Large intestine (tissue), 3 donors: ENCODE results near the gene SEMA3A. TPM values are rescaled to one million over a fixed set of nuclear protein-coding genes. Genes with fewer than 3 reads are reported as not detected.
A peak's percentile ranks its signal among the peaks of the same experiment; 100 is the strongest.
"Not testable (repeated sequence)": the region's sequence is repeated elsewhere in the genome, so short reads cannot be mapped to it uniquely, and the experiment has no call there.

Source experiments
- DNase-seq, 2 donors: peaks; one replicate each; pipeline versions ENCODE4 v3.0.0 to v3.0.0-alpha.2; 2013
- H3K27ac ChIP-seq: one replicate; pipeline ENCODE4 v1.5.1; 2013; ENCODE audit warnings: low read length
- H3K27me3 ChIP-seq: 2 replicates; pipeline ENCODE4 v1.6.1; 2013; ENCODE audit warnings: low read length; ENCODE audit not compliant: control insufficient read depth, insufficient read depth
- H3K36me3 ChIP-seq: 2 replicates; pipeline ENCODE4 v1.6.1; 2013; ENCODE audit warnings: low read length; ENCODE audit not compliant: control insufficient read depth, insufficient read depth
- H3K4me1 ChIP-seq: one replicate; pipeline ENCODE4 v1.6.1; 2013; ENCODE audit warnings: low read length; ENCODE audit not compliant: control insufficient read depth, insufficient read depth
- H3K4me3 ChIP-seq: one replicate; pipeline ENCODE4 v1.5.1; 2013; ENCODE audit warnings: low read length
- H3K9me3 ChIP-seq: one replicate; pipeline ENCODE4 v1.6.1; 2013; ENCODE audit warnings: mild to moderate bottlenecking, low read depth, low read length, moderate library complexity; ENCODE audit not compliant: control insufficient read depth
- WGBS: methylation state at CpG from one replicate; pipeline ENCODE4 v1.1.5; 2013; ENCODE audit warnings: low lambda C conversion rate; ENCODE audit not compliant: insufficient coverage; 5-methylcytosine and 5-hydroxymethylcytosine counted together
- polyA plus RNA-seq: library from polyadenylated mRNA; unstranded; fragments of 120-200 nt; gene quantifications from one replicate; pipeline ENCODE4 v1.2.1, GENCODE V29; 2013

The SEMA3A gene
- polyA plus RNA-seq, 1 donor: 11.7 TPM

DNA sequence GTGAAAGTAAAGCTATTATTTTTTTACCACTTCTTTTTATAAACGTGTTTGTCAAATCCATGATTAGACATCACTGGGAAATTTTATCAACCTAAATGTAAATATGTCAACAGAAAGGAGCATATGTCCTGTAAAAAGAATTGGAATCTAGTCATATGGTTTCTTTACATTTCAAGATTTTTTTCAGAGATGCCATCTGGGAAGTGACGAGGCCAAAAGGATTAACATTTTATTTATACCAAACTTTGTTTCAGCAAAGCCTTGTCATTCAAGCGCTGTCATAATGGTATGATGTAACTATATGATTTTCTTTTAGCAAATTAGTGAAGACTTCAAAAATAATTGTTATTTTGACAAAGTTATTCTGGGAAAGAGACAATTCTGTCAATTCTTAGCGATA is 117.3 kb downstream of the SEMA3A start:
- WGBS: 86% methylated on average over 4 of the region's 4 CpGs

DNA sequence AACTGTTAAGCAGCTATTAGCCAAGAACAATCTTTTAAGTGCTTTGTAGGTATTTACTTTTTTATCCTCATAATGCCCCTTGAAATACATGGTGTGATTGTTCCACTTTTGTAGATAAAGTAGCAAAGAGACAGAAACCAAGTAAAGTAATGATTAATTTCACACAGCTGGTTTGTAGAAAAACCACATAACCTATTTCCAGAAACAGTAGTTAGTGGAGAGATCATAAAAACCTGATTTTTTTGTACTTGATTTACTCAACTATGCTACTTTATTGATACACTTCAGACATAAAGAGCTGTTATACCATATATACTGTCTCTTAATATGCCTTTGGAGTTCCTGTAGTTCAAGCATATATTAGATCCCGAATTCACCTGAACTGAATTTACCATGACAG is 118.4 kb downstream of the SEMA3A start:
- Histone ChIP-seq H3K4me1 (no peaks in the 10 kb centered on the region), H3K4me3 (no peak overlapping the region), H3K27me3 (no peaks in the 10 kb centered on the region), H3K36me3 (no peaks in the 10 kb centered on the region), H3K27ac (no peak overlapping the region), H3K9me3 (no peaks in the 10 kb centered on the region)
- no peak for DNase-seq
- no CpG with 5 or more reads among the region's 1 CpG for WGBS

More for the DNA sequence above, 117.3 kb downstream of the SEMA3A start:
- H3K4me3 ChIP-seq: no peak overlapping the region
- no peak overlapping the region for H3K27ac ChIP-seq
- no peaks in the 10 kb centered on the region for H3K9me3 ChIP-seq
- H3K27me3 ChIP-seq: no peaks in the 10 kb centered on the region
- DNase-seq: no peak
- H3K4me1 ChIP-seq: no peaks in the 10 kb centered on the region
- no peaks in the 10 kb centered on the region for H3K36me3 ChIP-seq

GRCh38 chr7:84073186-84073875 is 121.3 kb downstream of the SEMA3A start:
- Histone ChIP-seq H3K9me3 (no peaks in the 10 kb centered on the region), H3K4me3 (no peak overlapping the region), H3K27ac (no peak overlapping the region), H3K36me3 (no peaks in the 10 kb centered on the region), H3K4me1 (no peaks in the 10 kb centered on the region), H3K27me3 (no peaks in the 10 kb centered on the region)
- DNase-seq: no peak
- WGBS: 87% methylated on average over 2 of the region's 3 CpGs

GRCh38 chr7:84070770-84071169 is 123.8 kb downstream of the SEMA3A start:
- no peaks in the 10 kb centered on the region for H3K4me1 ChIP-seq
- WGBS: no CpG with 5 or more reads among the region's 2 CpGs
- DNase-seq: no peak
- no peak overlapping the region for H3K4me3 ChIP-seq
- H3K9me3 ChIP-seq: no peaks in the 10 kb centered on the region
- H3K27me3 ChIP-seq: no peaks in the 10 kb centered on the region
- H3K36me3 ChIP-seq: no peaks in the 10 kb centered on the region
- no peak overlapping the region for H3K27ac ChIP-seq

GRCh38 chr7:84069999-84070500 is 124.5 kb downstream of the SEMA3A start:
- no peak overlapping the region for H3K27ac ChIP-seq
- WGBS: 100% methylated on average over 1 of the region's 2 CpGs
- no peaks in the 10 kb centered on the region for H3K4me1 ChIP-seq
- no peaks in the 10 kb centered on the region for H3K36me3 ChIP-seq
- no peaks in the 10 kb centered on the region for H3K9me3 ChIP-seq
- DNase-seq: no peak
- H3K27me3 ChIP-seq: no peaks in the 10 kb centered on the region
- H3K4me3 ChIP-seq: no peak overlapping the region

DNA sequence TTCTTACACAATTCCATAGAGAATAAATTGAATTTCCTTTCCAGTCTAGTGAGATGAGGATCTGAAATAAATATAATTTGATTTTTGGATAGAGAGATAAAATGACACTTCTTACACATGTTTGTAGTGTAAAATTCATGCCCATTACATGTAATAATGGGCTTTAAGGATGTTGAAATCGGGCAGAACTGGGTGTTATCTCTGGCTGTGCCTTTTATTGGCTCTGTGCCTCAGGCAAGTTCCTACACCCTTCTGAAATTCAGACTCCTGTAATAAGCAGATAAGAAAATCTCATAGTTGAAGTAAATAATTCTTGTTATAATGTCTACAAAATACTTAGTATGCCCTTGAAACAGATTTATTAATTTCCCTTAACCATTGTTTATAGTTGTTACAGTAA is 125.6 kb downstream of the SEMA3A start:
- H3K4me1 ChIP-seq: no peaks in the 10 kb centered on the region
- H3K27me3 ChIP-seq: no peaks in the 10 kb centered on the region
- H3K36me3 ChIP-seq: no peaks in the 10 kb centered on the region
- DNase-seq: no peak
- WGBS: 80% methylated on average over 1 of the region's 1 CpG
- no peak overlapping the region for H3K27ac ChIP-seq
- H3K9me3 ChIP-seq: no peaks in the 10 kb centered on the region
- H3K4me3 ChIP-seq: no peak overlapping the region

DNA sequence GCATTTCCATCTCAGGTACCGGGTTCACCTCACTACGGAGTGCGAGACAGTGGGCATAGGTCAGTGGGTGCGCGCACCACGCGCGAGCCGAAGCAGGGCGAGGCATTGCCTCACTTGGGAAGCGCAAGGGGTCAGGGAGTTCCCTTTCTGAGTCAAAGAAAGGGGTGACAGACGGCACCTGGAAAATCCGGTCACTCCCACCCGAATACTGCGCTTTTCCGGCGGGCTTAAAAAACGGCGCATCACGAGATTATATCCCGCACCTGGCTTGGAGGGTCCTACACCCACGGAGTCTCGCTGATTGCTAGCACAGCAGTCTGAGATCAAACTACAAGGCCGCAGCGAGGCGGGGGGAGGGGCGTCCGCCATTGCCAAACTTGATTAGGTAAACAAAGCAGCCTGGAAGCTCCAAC is 132.1 kb downstream of the SEMA3A start:
- not testable (repeated sequence) for H3K36me3 ChIP-seq, H3K27ac ChIP-seq, H3K4me3 ChIP-seq, H3K9me3 ChIP-seq, H3K27me3 ChIP-seq, DNase-seq
- H3K4me1 ChIP-seq: peaks cover 10% of the 10 kb centered on the region
- whole genome bisulfite sequencing: no CpG with 5 or more reads among the region's 28 CpGs

DNA sequence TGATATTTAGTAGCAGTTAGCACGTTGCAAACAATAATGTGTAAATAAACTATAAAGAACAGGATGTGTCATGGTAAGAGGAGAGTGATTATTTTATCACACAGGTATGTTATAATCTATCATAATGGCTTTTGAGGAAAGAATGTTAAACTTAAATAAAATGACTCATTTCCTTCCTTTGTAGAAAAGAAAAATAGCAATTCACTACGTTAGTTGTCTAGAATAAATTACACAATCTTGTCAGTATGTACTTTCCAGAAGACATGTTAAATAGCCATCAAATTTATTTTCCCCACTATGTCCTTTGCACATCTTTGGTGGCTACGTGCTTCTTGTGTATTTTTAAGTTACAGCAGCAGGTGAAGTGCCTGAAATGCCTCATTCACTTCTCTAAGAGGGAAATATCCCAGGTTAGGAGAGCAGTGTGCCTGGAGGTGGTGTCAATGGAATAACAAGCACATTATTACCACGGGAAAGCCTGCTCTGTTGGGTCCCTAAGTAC is 133.8 kb downstream of the SEMA3A start:
- Histone ChIP-seq H3K4me1 (peaks cover 10% of the 10 kb centered on the region), H3K4me3 (no peak overlapping the region), H3K27ac (no peak overlapping the region), H3K27me3 (no peaks in the 10 kb centered on the region), H3K36me3 (no peaks in the 10 kb centered on the region), H3K9me3 (peaks cover 5% of the 10 kb centered on the region)
- no peak for DNase-seq
- WGBS: 38% methylated on average over 2 of the region's 4 CpGs

- Histone ChIP-seq H3K4me3 (no peak overlapping the region), H3K27ac (no peak overlapping the region), H3K4me1 (peaks cover 10% of the 10 kb centered on the region), H3K27me3 (no peaks in the 10 kb centered on the region), H3K36me3 (no peaks in the 10 kb centered on the region), H3K9me3 (peaks cover 5% of the 10 kb centered on the region)
- 90% methylated on average over 1 of the region's 1 CpG for WGBS
- DNase-seq: no peak
These were observed 134.6 kb downstream of the SEMA3A start for GRCh38 chr7:84060000-84060399.

DNA sequence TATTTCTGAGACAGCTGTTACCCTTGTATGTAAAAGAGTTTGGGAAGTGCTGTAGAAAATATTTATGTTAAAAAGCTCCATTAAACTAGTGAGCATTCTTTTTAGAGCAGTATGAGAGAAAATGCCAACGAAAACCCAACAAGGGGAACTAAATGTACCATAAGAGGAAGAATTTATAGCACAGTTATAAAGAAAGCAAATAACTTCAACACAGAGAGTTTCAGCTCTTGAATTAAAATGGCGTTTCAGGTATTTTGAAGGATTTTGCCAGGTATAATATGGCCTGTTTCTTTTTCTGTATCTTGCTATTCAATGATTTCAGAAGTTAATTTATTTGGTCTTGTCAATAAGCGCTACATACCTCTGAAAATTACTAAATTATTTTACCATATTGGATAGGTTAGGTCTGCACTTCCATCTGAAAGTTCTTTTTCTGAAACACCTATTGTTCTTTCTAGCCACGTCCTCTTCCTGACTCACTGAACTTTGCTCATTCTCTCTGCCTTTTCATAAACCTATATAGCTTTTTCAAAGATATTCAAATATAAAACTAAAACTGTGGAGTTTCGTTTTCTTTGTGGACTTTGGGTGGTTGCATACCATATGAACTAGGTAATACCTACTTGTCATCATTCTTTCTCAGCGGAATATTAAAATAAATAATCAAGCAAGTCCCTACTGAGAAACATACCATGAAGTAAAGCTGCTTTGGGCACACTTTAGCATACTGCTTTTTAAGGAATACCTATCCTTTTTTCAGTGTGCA is 136.1 kb downstream of the SEMA3A start:
- WGBS: 42% methylated on average over 6 of the region's 6 CpGs
- no peak overlapping the region for H3K4me3 ChIP-seq
- H3K9me3 ChIP-seq: peaks cover 5% of the 10 kb centered on the region
- H3K27ac ChIP-seq: peak overlapping the region; percentile 61
- DNase-seq: peak; percentile 37 to 80
- H3K36me3 ChIP-seq: no peaks in the 10 kb centered on the region
- H3K27me3 ChIP-seq: no peaks in the 10 kb centered on the region
- peaks cover 10% of the 10 kb centered on the region for H3K4me1 ChIP-seq
